ENCODE results near the gene ZBTB5. TPM values are rescaled to one million over a fixed set of nuclear protein-coding genes. Genes with fewer than 3 reads are reported as not detected.

ZBTB5 gene
- total RNA-seq, 4 donors from 2014 or later: 9.1 to 15.1 (median 12.8) TPM

GRCh38 chr9:37503736-37504135, 38.5 kb upstream of the ZBTB5 start:
- Histone ChIP-seq H3K4me3 (no peak overlapping the region), H3K36me3 (peaks cover 0 to 31% (median 0%) of the 10 kb centered on the region in 3 donors), H3K4me1 (no peaks in the 10 kb centered on the region), H3K27ac (peak overlapping the region in 3 of 4 donors; percentile 22 to 71 (median 24)), H3K27me3 (no peaks in the 10 kb centered on the region), H3K9me3 (no peaks in the 10 kb centered on the region)
- no peak for TF ChIP-seq CTCF (IDR thresholded peaks at IDR 0.05)
- peak in 1 of 3 donors; percentile 68 for DNase-seq

GRCh38 chr9:37501957-37502596, 36.8 kb upstream of the ZBTB5 start:
- TF ChIP-seq CTCF (IDR thresholded peaks at IDR 0.05) (no peak), POLR2A (IDR thresholded peaks at IDR 0.05) (no peak)
- Histone ChIP-seq H3K4me1 (no peaks in the 10 kb centered on the region), H3K27me3 (no peaks in the 10 kb centered on the region), H3K27ac (no peak overlapping the region), H3K9me3 (no peaks in the 10 kb centered on the region), H3K4me3 (no peak overlapping the region), H3K36me3 (peaks cover 0 to 46% (median 0%) of the 10 kb centered on the region in 3 donors)
- DNase-seq: no peak

- H3K4me1 ChIP-seq: no peaks in the 10 kb centered on the region
- no peaks in the 10 kb centered on the region for H3K9me3 ChIP-seq
- no peak for DNase-seq
- H3K27me3 ChIP-seq: no peaks in the 10 kb centered on the region
- TF ChIP-seq POLR2A (IDR thresholded peaks at IDR 0.05): no peak
- TF ChIP-seq CTCF (IDR thresholded peaks at IDR 0.05): no peak
- peaks cover 0 to 68% (median 0%) of the 10 kb centered on the region in 3 donors for H3K36me3 ChIP-seq
- no peak overlapping the region for H3K27ac ChIP-seq
- H3K4me3 ChIP-seq: no peak overlapping the region
These were observed 34.0 kb upstream of the ZBTB5 start for GRCh38 chr9:37499297-37499696.

GRCh38 chr9:37498457-37498856, 33.2 kb upstream of the ZBTB5 start:
- Histone ChIP-seq H3K27ac (no peak overlapping the region), H3K4me3 (no peak overlapping the region), H3K9me3 (no peaks in the 10 kb centered on the region), H3K27me3 (no peaks in the 10 kb centered on the region), H3K36me3 (peaks cover 0 to 77% (median 0%) of the 10 kb centered on the region in 3 donors), H3K4me1 (no peaks in the 10 kb centered on the region)
- DNase-seq: no peak
- TF ChIP-seq POLR2A (IDR thresholded peaks at IDR 0.05): no peak
- no peak for TF ChIP-seq CTCF (IDR thresholded peaks at IDR 0.05)

GRCh38 chr9:37497320-37497719, 32.1 kb upstream of the ZBTB5 start:
- no peak for TF ChIP-seq CTCF (IDR thresholded peaks at IDR 0.05)
- TF ChIP-seq POLR2A (IDR thresholded peaks at IDR 0.05): no peak
- no peaks in the 10 kb centered on the region for H3K27me3 ChIP-seq
- H3K36me3 ChIP-seq: peaks cover 0 to 84% (median 0%) of the 10 kb centered on the region in 3 donors
- H3K27ac ChIP-seq: no peak overlapping the region
- no peaks in the 10 kb centered on the region for H3K9me3 ChIP-seq
- H3K4me1 ChIP-seq: no peaks in the 10 kb centered on the region
- H3K4me3 ChIP-seq: no peak overlapping the region
- DNase-seq: no peak

Data from Peyer's patch (tissue), 4 donors.